Loucy (cell line): Measurements from ENCODE around the gene PHPT1.

ENCODE experiments used
- CTCF ChIP-seq: fragments of 200-600 bp; sonication (generic); conservative IDR thresholded peaks from 2 replicates; pipeline ENCODE4 v1.5.1; 2014; ENCODE audit warnings: mild to moderate bottlenecking, antibody characterized with exemption, low read length
- EZH2phosphoT487 ChIP-seq: fragments of 200-600 bp; IDR thresholded peaks from 2 replicates; pipeline ENCODE4 v1.6.1; 2018; ENCODE audit warnings: antibody characterized with exemption, mild to moderate bottlenecking, moderate library complexity, borderline replicate concordance

- no peak for TF ChIP-seq CTCF
- TF ChIP-seq EZH2phosphoT487, result no peak
These were observed 25.9 kb downstream of the PHPT1 start for GRCh38 chr9:136875155-136875554.
